Measurements from ENCODE around the gene SCAMP5.

Gene SCAMP5

GRCh38 chr15:75050283-75050682 is 54.9 kb downstream of the SCAMP5 start:
- no peak for DNase-seq

- DNase-seq: no peak
Measured at GRCh38 chr15:75051191-75051608, 55.8 kb downstream of the SCAMP5 start.

GRCh38 chr15:75051711-75052110 is 56.3 kb downstream of the SCAMP5 start:
- DNase-seq: no peak

GRCh38 chr15:75052972-75053747 is 57.8 kb downstream of the SCAMP5 start:
- no peak for DNase-seq

GRCh38 chr15:75053748-75054125 is 58.4 kb downstream of the SCAMP5 start:
- no peak for DNase-seq

- peak; percentile 67 for DNase-seq
Measured at GRCh38 chr15:75054172-75054897, 59.0 kb downstream of the SCAMP5 start.

- no peak for DNase-seq
Measured at GRCh38 chr15:75056036-75056435, 60.7 kb downstream of the SCAMP5 start.

- no peak for DNase-seq
Measured at GRCh38 chr15:75058127-75058905, 63.0 kb downstream of the SCAMP5 start.

GRCh38 chr15:75059607-75060006 is 64.2 kb downstream of the SCAMP5 start:
- DNase-seq: no peak

GRCh38 chr15:75061272-75061671 is 65.9 kb downstream of the SCAMP5 start:
- DNase-seq: peak; percentile 84

- DNase-seq: no peak
Measured at GRCh38 chr15:75062706-75063105, 67.3 kb downstream of the SCAMP5 start.

- no peak for DNase-seq
Measured at GRCh38 chr15:75063338-75063737, 68.0 kb downstream of the SCAMP5 start.

- no peak for DNase-seq
Measured at GRCh38 chr15:75063889-75064288, 68.5 kb downstream of the SCAMP5 start.

- no peak for DNase-seq
Measured at GRCh38 chr15:75064846-75065245, 69.5 kb downstream of the SCAMP5 start.

- peak; percentile 52 for DNase-seq
Measured at GRCh38 chr15:75065467-75065850, 70.1 kb downstream of the SCAMP5 start.

- DNase-seq: peak; percentile 93
Measured at GRCh38 chr15:75065851-75066509, 70.6 kb downstream of the SCAMP5 start.

- peak; percentile 91 for DNase-seq
Measured at GRCh38 chr15:75067123-75067830, 71.9 kb downstream of the SCAMP5 start.

GRCh38 chr15:75068748-75069147 is 73.4 kb downstream of the SCAMP5 start:
- no peak for DNase-seq

- peak; percentile 43 for DNase-seq
Measured at GRCh38 chr15:75069301-75069925, 74.0 kb downstream of the SCAMP5 start.

GRCh38 chr15:75070674-75071073 is 75.3 kb downstream of the SCAMP5 start:
- DNase-seq: no peak
